CD4-positive, alpha-beta T cell treated with Interleukin-12 subunit alpha and Interleukin-12 subunit beta, for 1 hour (primary cell): ENCODE data around the gene DOK7.
"Not testable (repeated sequence)": the region's sequence is repeated elsewhere in the genome, so short reads cannot be mapped to it uniquely, and the experiment has no call there.

Experiments used
- DNase-seq: peaks from one replicate; pipeline ENCODE4 v3.0.0-alpha.2; 2020

Gene DOK7

DNA sequence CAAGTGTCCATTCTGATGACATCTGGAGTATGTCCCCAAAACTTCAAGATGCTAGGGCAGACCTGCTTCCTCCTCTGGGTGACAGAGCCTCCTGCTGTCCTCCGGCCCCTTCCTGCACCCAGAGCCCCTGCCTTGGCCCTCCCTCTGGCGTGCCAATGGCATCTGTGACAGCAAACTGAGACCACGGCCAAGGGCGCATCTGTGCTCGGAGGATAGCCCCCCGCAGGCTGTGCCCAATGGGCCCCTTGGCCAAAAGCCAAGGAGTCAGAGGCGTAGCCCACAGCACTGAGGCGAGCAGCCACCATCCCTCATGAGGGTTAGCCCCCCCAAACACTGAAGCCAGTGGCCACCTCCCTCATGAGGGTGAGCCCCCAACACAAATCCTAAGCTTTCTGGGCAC is 61.2 kb downstream of the DOK7 start:
- DNase-seq = no peak

DNA sequence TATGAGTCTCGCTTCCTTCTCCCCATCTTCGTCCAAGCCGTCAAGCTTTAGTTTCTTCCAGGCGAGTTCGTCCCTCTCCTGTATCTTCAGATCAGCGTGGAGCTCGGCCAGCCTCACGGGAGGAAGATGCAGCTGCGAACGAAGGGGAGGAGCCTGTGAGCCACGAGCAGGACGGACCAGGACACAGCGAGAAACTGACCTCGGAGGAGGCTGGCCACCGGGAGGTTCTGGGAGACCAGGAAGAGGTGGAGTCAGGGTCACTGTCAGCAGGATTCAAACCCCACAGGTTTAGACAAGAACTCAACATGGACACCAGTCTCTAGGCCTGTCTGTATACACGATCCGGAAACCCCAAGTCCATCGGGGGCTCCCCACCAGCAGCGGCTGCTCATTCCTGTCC is 61.8 kb downstream of the DOK7 start:
- no peak for DNase-seq

DNA sequence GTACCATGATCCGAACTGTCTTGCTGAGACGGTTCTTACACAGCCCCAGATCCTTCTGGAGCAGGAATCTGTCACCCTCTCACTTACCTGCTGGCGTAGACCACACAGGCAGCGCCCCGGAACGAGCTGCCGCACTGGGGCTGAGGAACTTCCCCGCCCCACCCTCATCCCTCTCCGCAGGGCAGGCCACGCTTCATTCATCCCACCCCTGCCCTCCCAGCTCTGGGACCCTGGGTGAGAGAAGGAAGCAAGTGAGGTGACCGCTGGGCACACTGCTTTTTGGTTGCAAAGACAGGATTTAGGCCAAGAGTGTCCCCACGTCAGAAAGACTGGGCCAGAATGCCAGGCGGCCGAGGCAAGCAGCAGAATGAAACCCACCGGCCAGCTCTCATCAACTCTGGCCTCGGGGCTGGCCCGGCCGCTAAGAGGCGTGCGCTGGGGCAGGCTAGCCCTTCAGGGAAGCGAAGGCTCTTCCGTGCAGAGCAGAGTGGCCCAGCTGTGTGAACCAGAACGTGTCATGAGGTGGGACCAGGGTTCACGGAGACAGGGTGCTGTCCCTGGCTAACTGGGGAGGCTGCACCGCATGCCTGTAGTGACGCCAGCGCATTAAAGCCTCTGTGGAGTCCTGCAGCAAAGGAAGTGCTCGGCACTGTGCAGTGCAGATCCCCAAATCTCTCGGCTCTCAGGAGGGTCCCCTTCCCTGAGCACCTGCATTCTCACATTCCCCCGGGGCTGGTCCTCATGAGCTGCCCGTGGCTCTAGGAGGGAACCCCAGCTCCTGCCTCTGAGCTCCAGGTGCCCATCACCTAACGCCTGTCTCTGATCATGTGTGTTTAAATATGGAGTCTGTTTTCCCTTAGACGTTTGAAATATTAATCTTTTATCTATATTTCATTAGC is 62.7 kb downstream of the DOK7 start:
- DNase-seq = no peak

DNA sequence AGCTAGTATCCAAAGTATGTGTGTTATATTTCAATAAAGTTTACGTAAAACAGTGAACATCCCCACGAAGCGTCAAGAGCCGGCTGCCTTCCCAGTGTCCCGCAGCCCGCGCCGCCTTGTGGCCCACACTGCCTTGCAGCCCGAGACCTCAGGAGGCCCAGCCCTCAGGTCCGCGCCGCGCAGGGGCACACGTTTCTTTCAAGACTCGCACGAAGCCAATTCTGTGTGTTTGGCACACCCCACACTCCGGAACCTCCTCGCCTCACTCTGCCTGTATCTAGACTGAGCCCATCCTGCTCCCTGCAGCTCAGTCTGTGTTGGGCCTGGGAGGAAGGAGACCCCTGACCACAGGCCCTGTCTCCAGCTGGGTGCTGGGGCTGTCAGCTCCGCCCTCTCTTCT is 63.4 kb downstream of the DOK7 start:
- no peak for DNase-seq

DNA sequence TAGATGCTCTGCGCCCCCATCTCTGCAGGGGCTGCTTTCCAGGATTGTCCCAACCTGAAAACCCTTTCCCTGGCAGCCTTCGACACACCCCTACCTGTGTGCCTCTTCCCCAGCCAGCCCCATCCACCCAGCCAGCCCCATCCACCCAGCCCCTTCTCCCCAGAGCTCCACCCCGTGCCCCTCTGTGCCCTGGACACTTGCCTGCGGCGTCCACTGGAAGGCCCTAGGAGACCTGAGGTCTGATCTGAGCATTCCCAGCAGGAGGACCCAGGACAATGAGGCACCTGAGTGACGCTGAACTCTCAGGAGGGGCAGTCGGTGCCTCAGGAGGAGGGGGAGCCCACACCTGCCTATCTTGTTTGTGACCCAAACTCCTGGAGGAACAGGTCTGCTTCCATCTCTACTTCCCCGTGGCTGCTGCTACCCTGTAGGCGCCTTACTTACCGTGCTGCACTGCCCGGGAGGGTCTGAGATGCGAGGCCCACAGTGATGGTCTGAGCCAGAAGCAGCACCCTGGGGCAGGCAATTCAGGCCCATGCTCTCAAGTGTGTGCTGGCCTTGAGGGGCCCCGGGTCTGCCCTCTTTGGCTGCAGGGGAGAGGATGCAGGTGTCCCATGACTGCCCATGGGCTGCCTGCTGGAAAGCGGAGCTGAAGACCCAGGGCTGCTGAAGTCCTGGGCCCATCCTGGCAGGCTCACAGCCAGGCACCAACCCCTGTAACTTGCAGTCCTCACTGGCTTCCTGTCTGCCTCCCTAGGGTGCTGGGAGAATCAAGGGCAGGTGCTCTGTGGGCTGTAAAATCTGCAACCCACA is 64.2 kb downstream of the DOK7 start:
- DNase-seq = no peak

DNA sequence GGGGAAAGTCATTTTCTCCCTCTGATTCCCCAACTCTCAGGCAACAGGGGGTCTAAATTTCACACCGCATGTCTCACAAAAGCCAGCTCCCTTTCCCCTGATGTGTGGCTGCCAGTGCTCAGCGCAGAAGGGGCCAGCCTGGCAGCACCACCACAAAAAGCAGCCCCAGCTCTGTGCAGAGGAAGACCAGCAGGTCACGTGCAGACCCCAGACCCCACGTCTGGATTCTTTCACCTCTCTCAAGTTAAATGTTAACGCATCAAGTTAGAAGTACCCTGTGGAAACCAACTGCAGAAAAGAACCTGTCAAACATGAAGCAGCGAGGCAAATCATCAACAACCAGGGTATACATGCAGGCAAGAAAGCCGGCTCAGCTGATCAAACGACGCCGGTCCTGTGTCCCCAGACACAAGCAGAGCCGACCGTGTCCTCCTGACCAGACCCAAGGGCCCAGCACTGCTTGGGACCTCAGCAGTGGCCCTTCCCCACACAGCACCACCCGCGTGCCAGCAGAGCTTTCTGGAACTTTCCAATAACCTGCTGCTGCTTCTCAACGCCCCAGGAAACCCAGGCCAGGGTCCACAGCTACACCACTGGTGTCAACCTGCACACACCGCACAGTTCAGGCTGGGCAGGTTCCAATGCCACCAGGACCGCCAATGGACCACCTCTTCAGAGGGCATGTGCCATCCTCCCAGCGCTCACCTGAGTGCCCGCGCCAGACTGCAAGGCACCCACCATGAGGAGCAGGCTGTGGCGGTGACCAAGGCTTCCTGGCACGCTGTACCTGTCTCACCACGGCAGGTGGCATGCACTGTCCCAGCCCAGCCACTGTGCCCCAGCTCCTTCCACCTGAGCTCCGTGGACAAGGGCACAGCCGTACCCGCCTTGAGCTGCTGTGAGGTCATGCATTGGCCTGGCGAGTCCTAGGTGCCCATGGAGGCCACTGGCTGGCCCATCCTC is 65.1 kb downstream of the DOK7 start:
- no peak for DNase-seq

DNA sequence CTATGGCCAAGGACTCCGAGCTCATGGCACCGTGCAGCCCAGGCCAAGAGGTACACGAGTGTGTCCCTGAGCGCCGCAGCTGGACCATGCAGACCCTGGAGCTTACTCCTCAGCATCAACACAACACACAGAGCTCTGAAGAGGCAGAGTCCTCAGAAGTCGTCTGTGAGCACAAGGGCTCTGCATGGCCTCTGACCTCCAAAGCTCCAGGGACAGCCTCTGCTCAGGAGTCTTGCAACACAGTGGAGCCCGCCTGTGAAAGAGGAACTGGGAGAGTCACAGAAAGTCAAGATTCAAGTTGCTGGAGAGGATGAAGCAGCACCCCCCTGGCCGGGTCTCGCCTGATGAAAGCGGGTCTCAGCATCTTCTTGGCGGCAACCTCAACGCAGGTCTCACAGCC is 66.3 kb downstream of the DOK7 start:
- no peak for DNase-seq

DNA sequence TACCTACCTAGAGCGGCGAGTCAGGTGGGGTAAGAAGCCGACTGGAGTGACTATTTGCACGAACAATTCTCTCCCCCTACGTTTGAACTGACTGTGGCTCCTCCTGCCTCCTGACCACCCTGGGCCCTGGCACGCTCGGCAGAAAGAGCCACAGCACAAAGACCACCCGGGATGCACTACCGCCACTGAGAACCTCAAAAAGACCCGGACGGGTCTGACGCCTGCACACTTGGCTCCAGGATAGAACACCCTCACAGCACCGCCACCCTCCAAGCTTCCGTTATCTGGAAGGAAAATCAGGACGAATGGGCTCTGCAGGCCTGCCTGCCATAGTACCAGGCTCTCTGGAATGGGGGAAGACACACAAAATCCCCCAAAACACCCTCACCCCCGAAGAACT is 66.9 kb downstream of the DOK7 start:
- DNase-seq = no peak

DNA sequence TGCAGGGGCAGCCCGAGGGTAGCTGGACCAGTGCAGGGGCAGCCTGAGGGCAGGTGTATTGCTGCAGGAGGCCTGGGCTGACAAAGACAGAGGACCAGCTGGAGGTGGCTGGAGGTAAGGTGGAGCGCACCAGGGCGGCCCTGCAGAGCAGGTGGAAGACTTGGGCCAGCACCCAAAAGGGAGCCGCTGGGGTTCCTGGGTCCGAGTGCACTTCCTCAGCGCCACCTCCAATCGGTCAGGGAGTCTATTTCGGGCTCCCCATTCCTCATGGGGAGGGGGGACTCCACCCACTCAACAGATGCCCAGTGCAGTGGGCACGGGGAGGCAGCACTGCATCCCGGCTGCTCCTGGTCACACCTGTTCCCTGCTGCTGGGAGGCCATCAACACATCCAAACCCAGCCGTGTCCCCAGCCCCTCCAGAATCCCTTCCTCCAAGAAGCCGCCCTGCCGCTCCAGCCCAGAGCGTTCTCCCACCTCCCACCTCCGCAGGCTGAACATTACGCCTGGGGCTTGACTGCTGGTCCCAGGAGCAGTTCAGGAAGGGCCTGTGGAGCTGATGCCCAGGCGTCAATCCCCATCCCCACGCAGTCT is 67.7 kb downstream of the DOK7 start:
- no peak for DNase-seq

DNA sequence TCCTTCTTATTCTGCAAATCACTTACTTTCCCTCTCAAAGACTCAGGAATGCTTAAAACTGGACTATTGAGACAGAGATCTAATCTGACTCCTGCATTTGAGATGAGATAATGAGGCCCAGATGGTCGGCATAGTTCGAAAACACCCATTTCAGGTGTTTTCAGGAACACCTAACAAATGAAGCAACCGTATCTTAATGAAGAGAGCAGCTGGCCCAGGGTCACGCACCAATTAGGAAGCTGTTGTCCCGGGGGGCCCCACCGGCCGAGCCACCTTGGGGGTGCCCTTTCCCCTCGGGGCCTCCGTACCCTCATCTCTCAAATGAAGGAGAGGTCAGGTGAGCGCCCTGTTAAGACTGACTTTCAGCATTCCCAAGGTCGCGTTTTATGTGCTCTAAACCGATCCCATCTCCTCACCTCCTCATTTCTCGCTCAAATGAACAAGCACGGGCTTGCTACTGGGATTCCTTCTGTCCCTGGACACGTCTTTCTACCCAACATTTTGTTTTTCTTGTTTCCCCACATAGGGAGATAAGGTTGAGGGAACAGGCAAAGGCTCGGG is 68.3 kb downstream of the DOK7 start:
- no peak for DNase-seq

DNA sequence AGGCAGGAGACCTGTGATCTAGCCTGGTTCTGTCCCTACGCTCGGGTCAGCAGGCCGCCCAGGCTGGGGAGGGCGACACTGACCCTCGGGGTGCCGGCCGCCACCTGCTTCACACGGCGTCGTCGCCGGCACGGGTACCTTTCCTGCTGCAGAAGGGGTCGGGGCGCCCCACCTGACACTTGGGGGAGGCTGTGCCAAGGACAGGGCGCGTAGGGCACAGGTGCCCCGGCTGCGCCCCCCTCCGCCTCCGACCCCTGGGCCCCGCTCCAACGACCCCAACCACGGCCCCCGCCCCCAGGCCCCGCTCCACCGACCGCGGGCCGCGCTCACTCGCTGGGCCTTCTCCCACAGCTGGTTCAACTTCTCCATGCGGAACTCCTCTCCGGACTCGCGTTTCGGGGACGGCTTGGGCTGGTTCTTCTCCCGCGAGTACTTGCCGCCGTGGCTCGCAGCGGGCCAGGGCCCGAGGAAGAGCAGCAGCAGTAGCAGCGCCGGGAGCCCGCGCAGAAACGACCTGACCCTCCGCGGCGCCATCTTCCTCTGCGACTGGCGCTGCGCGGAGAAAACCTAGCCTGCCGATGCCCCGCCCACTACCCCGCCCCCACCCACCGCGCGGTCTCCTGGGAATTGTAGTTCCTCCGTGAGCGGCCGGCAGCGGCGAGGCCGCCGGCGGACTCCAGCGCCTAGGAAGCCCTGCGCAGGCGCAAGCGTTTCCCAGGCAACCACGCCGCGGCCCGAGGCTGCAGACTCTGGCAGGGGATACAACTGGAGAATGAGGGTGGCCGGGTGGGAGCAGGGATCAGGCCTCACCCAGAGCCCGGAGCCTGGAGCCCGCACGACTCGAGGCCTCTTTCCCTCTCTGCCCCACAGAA is 69.0 kb downstream of the DOK7 start, which contains the start of gene LRPAP1:
Gene LRPAP1, minus strand, starts transcription at position 544 of the 872 bp plus-strand sequence. Its CDS starts 10 bp downstream, at position 534.
- peak; percentile 89 for DNase-seq

DNA sequence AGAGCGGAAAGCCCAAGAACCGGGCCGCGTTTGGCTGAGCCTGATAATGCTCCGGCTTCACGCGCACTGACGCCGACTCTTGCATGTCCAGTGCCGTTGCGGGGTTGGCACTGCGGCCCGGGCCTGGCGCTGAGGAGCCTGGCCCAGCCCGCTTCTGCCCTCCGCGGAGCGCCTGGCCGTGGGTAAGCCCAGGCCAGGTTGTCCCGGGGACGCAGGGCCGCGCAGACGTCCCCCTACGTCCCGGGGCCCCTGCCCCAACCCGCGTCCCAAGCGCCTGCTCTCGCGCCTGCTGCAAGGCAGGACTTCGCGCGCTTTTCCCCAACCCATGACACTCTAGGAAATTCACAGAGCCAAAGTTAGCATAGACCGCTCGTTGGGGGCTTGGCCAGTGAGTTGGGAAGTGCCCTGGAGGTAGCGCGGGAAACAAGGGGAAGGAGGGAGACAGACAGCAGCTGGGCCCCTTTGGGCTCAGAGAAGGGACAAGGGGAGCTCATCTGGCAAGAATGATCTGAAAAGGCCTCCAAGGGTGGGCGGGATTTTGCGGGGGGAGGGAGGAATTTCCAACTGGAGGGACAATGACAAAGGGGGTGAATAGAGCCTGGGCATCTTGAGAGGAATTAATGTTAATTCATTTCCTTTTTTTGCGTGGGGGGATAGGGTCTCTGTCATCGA is 69.8 kb downstream of the DOK7 start:
- no peak for DNase-seq

DNA sequence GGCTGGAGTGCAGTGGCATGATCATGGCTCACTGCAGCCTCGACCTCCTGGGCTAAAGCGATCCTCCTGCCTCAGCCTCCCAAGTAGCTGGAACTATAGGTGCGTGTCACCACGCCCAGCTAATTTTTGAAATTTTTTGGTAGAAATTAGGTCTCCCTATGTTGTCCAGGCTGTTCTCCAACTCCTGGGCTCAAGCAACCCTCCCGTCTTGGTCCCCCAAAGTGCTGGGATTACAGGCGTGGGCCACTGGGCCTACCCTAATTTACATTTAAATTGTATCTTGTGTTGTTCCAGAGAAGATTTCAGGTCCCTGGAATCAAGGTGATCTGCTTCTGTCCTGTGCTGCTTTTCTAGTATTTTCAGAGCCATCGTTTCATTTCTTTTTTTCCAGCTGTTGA is 70.3 kb downstream of the DOK7 start:
- DNase-seq = no peak

DNA sequence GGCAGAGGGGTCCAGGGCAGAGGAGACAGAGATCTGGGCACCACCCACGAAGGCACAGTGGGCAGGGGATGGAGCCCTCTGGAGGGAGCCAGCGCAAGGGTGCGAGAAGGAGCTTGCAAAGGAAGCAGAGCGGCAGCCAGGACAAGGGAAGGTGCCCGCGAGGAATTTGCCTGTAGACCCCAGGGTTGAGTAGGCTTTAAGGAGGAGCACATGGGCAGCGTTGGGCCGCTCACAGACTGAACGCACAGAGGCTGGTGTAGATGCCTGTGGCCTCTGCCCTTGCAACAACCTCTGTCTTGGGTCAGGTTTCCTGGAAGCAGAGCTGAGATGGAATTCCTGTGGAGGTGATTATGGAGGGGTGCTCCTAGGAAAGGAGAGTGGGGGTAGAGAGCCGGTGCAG is 72.7 kb downstream of the DOK7 start:
- DNase-seq = not testable (repeated sequence)

DNA sequence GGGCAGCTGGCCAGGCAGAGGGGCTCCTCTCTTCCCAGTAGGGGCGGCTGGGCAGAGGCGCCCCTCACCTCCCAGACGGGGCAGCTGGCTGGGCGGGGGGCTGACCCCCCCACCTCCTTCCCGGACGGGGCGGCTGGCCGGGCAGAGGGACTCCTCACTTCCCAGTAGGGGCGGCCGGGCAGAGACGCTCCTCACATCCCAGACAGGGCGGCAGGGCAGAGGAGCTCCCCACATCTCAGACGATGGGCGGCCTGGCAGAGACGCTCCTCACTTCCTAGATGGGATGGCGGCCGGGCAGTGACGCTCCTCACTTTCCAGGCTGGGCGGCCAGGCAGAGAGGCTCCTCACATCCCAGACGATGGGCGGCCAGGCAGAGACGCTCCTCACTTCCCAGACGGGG is 75.8 kb downstream of the DOK7 start:
- not testable (repeated sequence) for DNase-seq

DNA sequence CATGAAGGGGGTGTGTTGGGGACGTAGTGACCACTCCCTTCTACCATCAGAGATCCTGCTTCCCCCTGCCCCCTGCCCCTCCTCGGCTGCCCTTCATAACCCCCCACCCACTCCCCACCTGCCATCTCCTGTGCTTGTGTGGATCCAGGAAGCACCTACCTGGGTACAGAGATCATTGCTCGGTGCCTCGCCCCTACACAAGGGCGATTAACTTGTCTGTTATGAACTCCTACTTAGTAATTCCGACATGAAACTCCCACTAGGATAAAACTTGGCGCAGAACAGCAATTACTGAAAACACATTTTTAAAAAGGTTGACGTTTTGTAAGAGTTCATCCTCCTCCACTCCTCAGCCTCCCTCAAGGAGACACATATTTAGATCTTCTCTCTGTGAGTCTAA is 80.3 kb downstream of the DOK7 start:
- DNase-seq = not testable (repeated sequence)
